ENCODE measurements around the gene HOXD8. TPM values are rescaled to one million over a fixed set of nuclear protein-coding genes. Genes with fewer than 3 reads are reported as not detected.

The HOXD8 gene
- total RNA-seq, 1 donor = 3.3 TPM

GRCh38 chr2:176125772-176126054 is 3.8 kb upstream of the HOXD8 start:
- Histone ChIP-seq H3K27ac (ENCODE audit: low read depth, low read length) (no peak overlapping the region), H3K4me1 (ENCODE audit: insufficient read depth, low read length) (peaks cover 18% of the 10 kb centered on the region), H3K36me3 (ENCODE audit: insufficient read depth, low read length) (no peaks in the 10 kb centered on the region), H3K79me2 (ENCODE audit: insufficient read depth, low read length) (no peaks in the 10 kb centered on the region), H3K4me2 (ENCODE audit: insufficient read depth, low read length) (no peak overlapping the region), H2AFZ (ENCODE audit: low read length) (no peak overlapping the region), H3K4me3 (ENCODE audit: insufficient read depth, low read length) (no peak overlapping the region), H3K9me3 (ENCODE audit: low read depth, low read length) (no peaks in the 10 kb centered on the region), H4K20me1 (ENCODE audit: insufficient read depth, low read length) (no peaks in the 10 kb centered on the region), H3K27me3 (ENCODE audit: insufficient read depth, low read length) (peaks cover 37% of the 10 kb centered on the region)
- TF ChIP-seq CTCF (IDR thresholded peaks at IDR 0.05; ENCODE audit: extremely low read depth, low read depth, low read length) = no peak
- no peak for DNase-seq (ENCODE audit: insufficient read length, low spot score, missing footprints)

GRCh38 chr2:176126929-176127773 is 2.4 kb upstream of the HOXD8 start:
- H3K36me3 ChIP-seq (ENCODE audit: insufficient read depth, low read length) = peaks cover 1% of the 10 kb centered on the region
- peaks cover 26% of the 10 kb centered on the region for H3K4me1 ChIP-seq (ENCODE audit: insufficient read depth, low read length)
- peak overlapping the region; percentile 24 for H3K4me3 ChIP-seq (ENCODE audit: insufficient read depth, low read length)
- no peak overlapping the region for H2AFZ ChIP-seq (ENCODE audit: low read length)
- peaks cover 23% of the 10 kb centered on the region for H3K27me3 ChIP-seq (ENCODE audit: insufficient read depth, low read length)
- H4K20me1 ChIP-seq (ENCODE audit: insufficient read depth, low read length) = no peaks in the 10 kb centered on the region
- H3K9me3 ChIP-seq (ENCODE audit: low read depth, low read length) = no peaks in the 10 kb centered on the region
- no peak overlapping the region for H3K27ac ChIP-seq (ENCODE audit: low read depth, low read length)
- peak; percentile 94 for DNase-seq (ENCODE audit: insufficient read length, low spot score, missing footprints)
- peak overlapping the region; percentile 94 for H3K4me2 ChIP-seq (ENCODE audit: insufficient read depth, low read length)
- TF ChIP-seq CTCF (IDR thresholded peaks at IDR 0.05; ENCODE audit: extremely low read depth, low read depth, low read length) = peak; percentile 89
- H3K79me2 ChIP-seq (ENCODE audit: insufficient read depth, low read length) = no peaks in the 10 kb centered on the region

- Histone ChIP-seq H3K4me2 (ENCODE audit: insufficient read depth, low read length) (peak overlapping the region; percentile 94), H4K20me1 (ENCODE audit: insufficient read depth, low read length) (no peaks in the 10 kb centered on the region), H3K9me3 (ENCODE audit: low read depth, low read length) (no peaks in the 10 kb centered on the region), H3K27ac (ENCODE audit: low read depth, low read length) (no peak overlapping the region), H3K4me1 (ENCODE audit: insufficient read depth, low read length) (peaks cover 20% of the 10 kb centered on the region), H3K27me3 (ENCODE audit: insufficient read depth, low read length) (peaks cover 17% of the 10 kb centered on the region), H2AFZ (ENCODE audit: low read length) (no peak overlapping the region), H3K36me3 (ENCODE audit: insufficient read depth, low read length) (peaks cover 5% of the 10 kb centered on the region), H3K79me2 (ENCODE audit: insufficient read depth, low read length) (no peaks in the 10 kb centered on the region), H3K4me3 (ENCODE audit: insufficient read depth, low read length) (no peak overlapping the region)
- no peak for TF ChIP-seq CTCF (IDR thresholded peaks at IDR 0.05; ENCODE audit: extremely low read depth, low read depth, low read length)
- DNase-seq (ENCODE audit: insufficient read length, low spot score, missing footprints) = no peak
Observed at GRCh38 chr2:176127774-176128072, 1.8 kb upstream of the HOXD8 start.

GRCh38 chr2:176128172-176128981 is 1.1 kb upstream of the HOXD8 start:
- DNase-seq (ENCODE audit: insufficient read length, low spot score, missing footprints) = peak; percentile 61
- Histone ChIP-seq H3K9me3 (ENCODE audit: low read depth, low read length) (no peaks in the 10 kb centered on the region), H3K4me3 (ENCODE audit: insufficient read depth, low read length) (peak overlapping the region; percentile 78), H3K36me3 (ENCODE audit: insufficient read depth, low read length) (peaks cover 5% of the 10 kb centered on the region), H2AFZ (ENCODE audit: low read length) (peak overlapping the region; percentile 90), H3K4me2 (ENCODE audit: insufficient read depth, low read length) (peak overlapping the region; percentile 94), H3K79me2 (ENCODE audit: insufficient read depth, low read length) (no peaks in the 10 kb centered on the region), H3K4me1 (ENCODE audit: insufficient read depth, low read length) (peaks cover 20% of the 10 kb centered on the region), H3K27me3 (ENCODE audit: insufficient read depth, low read length) (peaks cover 12% of the 10 kb centered on the region), H3K27ac (ENCODE audit: low read depth, low read length) (peak overlapping the region; percentile 58), H4K20me1 (ENCODE audit: insufficient read depth, low read length) (no peaks in the 10 kb centered on the region)
- TF ChIP-seq CTCF (IDR thresholded peaks at IDR 0.05; ENCODE audit: extremely low read depth, low read depth, low read length) = no peak
